ENCODE results near the gene PNPLA8.
"Not testable (repeated sequence)": the region's sequence is repeated elsewhere in the genome, so short reads cannot be mapped to it uniquely, and the experiment has no call there.

PNPLA8 gene

GRCh38 chr7:108526768-108527017, 758 bp upstream of the PNPLA8 start:
- DNase-seq: no peak

GRCh38 chr7:108525327-108525984, 479 bp downstream of the PNPLA8 start:
- DNase-seq: no peak

GRCh38 chr7:108522780-108523179, 3.2 kb downstream of the PNPLA8 start:
- DNase-seq: no peak

GRCh38 chr7:108517951-108518350, 8.0 kb downstream of the PNPLA8 start:
- DNase-seq: no peak

- DNase-seq: no peak
These were observed 10.3 kb downstream of the PNPLA8 start for GRCh38 chr7:108515630-108516029.

- DNase-seq: no peak
These were observed 10.9 kb downstream of the PNPLA8 start for GRCh38 chr7:108515013-108515412.

- no peak for DNase-seq
These were observed 14.0 kb downstream of the PNPLA8 start for GRCh38 chr7:108511939-108512338.

GRCh38 chr7:108504576-108504975, 21.4 kb downstream of the PNPLA8 start:
- DNase-seq: not testable (repeated sequence)

GRCh38 chr7:108503112-108504026, 22.6 kb downstream of the PNPLA8 start:
- DNase-seq: no peak

GRCh38 chr7:108499566-108499965, 26.4 kb downstream of the PNPLA8 start:
- DNase-seq: no peak

- no peak for DNase-seq
These were observed 27.5 kb downstream of the PNPLA8 start for GRCh38 chr7:108498481-108498880.

- no peak for DNase-seq
These were observed 28.7 kb downstream of the PNPLA8 start for GRCh38 chr7:108497082-108497725.

GRCh38 chr7:108492742-108493141, 33.2 kb downstream of the PNPLA8 start:
- DNase-seq: no peak

- no peak for DNase-seq
These were observed 37.0 kb downstream of the PNPLA8 start for GRCh38 chr7:108488768-108489538.

- DNase-seq: no peak
These were observed 38.3 kb downstream of the PNPLA8 start for GRCh38 chr7:108487646-108488045.

- no peak for DNase-seq
These were observed 39.5 kb downstream of the PNPLA8 start for GRCh38 chr7:108486291-108486966.

- no peak for DNase-seq
These were observed 41.8 kb downstream of the PNPLA8 start for GRCh38 chr7:108484137-108484536.

- DNase-seq: no peak
These were observed 45.6 kb downstream of the PNPLA8 start for GRCh38 chr7:108480311-108480710.

- DNase-seq: no peak
These were observed 46.2 kb downstream of the PNPLA8 start for GRCh38 chr7:108479751-108480150.

GRCh38 chr7:108479118-108479517, 46.8 kb downstream of the PNPLA8 start:
- DNase-seq: no peak

GRCh38 chr7:108468246-108468645, 57.7 kb downstream of the PNPLA8 start:
- DNase-seq: no peak

GRCh38 chr7:108467391-108467790, 58.5 kb downstream of the PNPLA8 start:
- DNase-seq: no peak

GRCh38 chr7:108466322-108466721, 59.6 kb downstream of the PNPLA8 start:
- DNase-seq: not testable (repeated sequence)

Measured in CD4-positive, alpha-beta T cell treated with Interferon gamma for 1 hour (primary cell).